Stimulated activated CD4-positive, alpha-beta T cell treated with anti-CD3 and anti-CD28 coated beads, Interleukin-4, amount 100 ng/mL, for 1 hour (primary cell): ENCODE results near the gene TOMM22.
A peak's percentile ranks its signal among the peaks of the same experiment; 100 is the strongest.
"Not testable (repeated sequence)": the region's sequence is repeated elsewhere in the genome, so short reads cannot be mapped to it uniquely, and the experiment has no call there.

Experiments used
- DNase-seq: peaks from one replicate; pipeline ENCODE4 v3.0.0-alpha.2; 2020

Gene TOMM22

DNA sequence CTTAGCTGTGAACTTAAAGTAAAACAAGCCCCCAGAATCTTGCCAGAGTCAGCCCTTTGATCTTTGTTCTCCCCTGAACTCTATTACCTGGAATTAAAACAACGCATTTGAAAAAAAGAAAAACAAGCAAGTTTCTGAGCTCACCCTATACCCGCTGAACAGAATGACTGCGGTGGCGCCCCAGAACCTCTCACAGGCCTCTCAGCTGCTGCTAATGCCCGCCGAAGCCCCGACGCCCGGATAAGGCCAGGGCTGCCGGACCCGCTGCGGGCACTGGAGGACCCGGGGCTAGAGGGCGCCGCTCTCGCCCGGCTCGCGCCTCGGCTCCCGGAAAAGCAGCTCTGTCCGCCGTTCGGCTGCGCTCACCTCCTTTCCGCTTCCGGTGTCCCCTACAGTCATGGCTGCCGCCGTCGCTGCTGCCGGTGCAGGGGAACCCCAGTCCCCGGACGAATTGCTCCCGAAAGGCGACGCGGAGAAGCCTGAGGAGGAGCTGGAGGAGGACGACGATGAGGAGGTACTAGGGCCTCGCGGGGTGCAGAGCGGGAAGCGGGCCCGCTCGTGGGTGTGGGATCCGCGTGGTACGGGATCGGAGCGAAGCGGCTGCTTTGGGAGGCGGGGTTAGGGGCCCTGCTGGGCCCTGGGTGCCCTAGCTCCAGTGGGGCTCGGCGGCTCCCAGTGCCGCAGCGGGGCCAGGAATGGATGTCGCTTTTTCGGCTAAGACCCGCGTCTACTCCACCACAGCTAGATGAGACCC lies at the start of gene TOMM22:
TOMM22 (plus strand) TSS at position 376 of the 754 bp plus-strand sequence; CDS start at position 398, 22 bp downstream.
- peak; percentile 83 for DNase-seq

DNA sequence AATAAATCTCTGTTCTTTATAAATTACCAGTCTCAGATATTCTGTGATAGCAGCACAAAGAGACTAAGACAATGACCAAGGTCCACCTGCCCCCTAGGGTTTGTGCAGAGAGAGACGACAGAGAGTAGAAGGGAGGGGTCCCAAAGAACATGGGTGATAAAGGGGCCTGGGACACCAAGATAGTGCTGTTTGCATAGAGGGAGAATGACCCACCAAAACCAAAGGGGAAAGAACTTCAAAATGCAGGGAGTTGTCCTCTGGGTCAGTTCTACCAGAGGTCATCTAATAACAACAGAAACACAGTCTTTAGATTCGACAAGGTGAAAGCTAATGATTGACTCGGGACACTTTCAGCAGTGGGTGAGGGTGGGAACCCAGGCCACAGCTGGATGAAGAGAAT lies 49.2 kb upstream of the TOMM22 start:
- DNase-seq = no peak

DNA sequence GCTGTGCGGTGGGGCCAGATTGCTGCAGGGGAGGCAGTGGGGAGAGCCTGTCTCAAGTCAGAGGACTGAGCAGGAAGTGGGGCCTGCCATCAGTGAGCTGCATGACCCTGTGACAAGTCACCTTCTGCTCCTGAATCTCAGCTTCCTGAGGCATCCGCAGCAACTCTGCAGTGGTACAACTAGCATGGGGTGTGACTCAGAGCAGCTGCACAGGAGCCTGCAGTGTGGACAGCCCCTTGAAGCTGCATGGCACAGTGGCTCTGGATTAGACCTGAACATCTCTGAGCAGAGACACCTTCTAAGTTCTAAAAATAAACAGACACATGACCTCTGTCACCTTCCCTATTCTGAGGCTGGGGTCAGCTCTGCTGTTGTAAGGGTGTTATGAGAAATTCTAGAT lies 43.5 kb upstream of the TOMM22 start:
- no peak for DNase-seq

- no peak for DNase-seq
These were observed 43.0 kb upstream of the TOMM22 start for GRCh38 chr22:38638728-38639127.

- DNase-seq = no peak
These were observed 40.2 kb upstream of the TOMM22 start for GRCh38 chr22:38641476-38642040.

- not testable (repeated sequence) for DNase-seq
These were observed 37.5 kb upstream of the TOMM22 start for GRCh38 chr22:38644245-38644644.

DNA sequence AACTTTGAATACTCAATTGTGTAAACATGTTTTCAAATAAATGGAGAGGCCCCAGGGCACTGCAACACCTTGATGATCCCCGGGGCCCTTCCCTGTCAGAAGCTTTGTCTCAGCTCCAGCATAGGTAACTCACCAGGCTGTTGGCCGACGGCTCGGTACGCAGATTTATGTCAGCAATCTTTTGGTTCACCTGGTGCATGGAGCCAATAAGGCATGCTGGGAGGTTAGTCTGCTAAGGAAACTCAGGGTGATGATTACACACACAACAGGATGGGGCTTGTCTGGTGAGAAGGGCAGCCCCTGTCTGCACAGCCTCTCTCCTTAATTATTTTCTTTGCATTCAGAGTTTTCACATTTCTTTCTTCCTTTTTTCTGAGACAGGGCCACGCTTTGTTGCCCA lies 36.3 kb upstream of the TOMM22 start:
- DNase-seq = no peak

DNA sequence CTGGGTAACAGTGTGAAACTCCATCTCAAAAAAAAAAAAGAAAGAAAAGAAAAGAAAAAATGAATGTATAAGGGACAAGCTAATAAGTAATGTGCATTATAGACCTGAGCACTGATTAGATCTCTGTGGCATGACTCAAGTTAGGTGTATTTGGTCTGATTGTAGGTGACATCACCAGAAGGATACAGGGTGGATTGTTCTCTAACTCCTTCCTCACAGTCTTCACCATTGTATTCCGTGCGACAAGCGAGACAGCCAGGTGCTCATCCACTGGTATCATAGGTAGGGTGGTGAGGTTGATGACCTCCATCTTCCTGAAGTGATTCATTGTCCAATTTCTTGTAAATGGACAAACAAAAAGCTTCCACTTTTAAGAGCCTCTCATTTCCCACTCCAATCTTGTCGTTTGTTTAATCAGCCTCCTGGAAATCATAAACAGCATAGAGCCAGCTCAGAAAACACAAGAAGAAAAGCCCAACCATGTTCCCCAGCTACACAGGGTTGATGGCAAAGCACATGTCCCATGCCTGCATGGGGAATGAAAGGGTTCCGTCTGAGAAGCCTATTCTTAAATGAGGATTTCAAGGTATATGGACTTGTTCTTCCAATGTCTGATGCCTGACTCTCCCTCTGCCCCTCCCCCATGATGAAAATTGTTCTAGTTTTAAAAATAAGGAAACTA lies 31.8 kb upstream of the TOMM22 start:
- DNase-seq = no peak

GRCh38 chr22:38652859-38653258 lies 28.9 kb upstream of the TOMM22 start:
- DNase-seq = no peak

DNA sequence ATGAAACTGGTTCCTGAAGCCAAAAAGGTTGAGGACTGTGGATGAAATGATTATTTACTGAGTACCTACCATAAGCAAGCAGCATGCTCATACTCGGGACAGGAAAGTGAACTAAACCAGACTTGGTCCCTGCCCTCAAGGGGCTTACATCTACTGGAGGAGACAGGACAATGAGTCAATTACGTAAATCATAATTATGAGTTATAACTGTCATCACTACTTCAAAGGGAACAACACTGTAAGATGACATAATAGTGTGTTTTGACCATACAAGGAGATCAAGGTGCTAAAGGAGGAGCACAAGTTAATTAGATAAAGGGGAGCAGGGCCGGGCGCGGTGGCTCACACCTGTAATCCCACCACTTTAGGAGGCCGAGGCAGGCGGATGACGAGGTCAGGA lies 28.0 kb upstream of the TOMM22 start:
- DNase-seq = no peak

DNA sequence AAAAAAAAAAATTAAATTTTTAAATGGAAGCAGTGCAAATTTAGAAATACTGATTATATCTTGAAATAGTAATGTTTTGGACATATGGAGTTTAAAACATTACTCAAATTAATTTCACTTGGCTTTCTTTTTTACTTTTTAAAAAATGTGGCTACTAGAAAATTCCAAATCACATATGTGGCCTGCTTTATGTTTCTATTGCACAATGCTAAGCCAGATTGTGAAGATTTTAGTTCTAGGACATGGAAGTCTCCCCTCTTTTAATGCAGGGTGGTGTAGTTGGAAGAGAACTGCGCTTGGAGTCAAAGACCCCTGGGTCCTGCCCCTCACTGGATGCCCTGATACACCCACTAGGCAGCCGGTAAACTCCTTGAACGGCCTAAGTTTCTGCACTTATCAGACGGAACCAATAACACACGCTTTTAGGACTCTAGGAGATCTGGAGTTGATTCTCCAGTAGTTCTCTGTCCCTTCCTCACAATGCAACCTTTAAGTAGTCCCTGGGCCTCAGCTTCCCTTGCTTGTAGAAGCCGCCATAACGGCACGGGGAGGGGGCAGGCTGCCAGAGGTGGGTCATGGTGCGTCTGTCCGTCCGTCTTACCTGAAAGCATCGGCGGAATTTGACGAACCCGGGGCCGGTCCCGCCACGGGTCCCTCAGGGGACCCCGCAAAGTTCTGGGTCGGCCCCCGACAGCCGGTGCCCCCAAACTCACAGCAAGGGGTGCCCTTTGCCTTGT lies 26.1 kb upstream of the TOMM22 start:
- DNase-seq = no peak

GRCh38 chr22:38656256-38657044 lies 25.3 kb upstream of the TOMM22 start, which contains the start of the genes CBY1 and FAM227A:
TSS of gene CBY1 (plus strand) at chr22:38656638. CDS start at chr22:38668055, 11,417 bp downstream.
TSS of gene FAM227A (minus strand) at chr22:38656392. CDS start at chr22:38650168, 6,224 bp downstream.
- peak; percentile 82 for DNase-seq

DNA sequence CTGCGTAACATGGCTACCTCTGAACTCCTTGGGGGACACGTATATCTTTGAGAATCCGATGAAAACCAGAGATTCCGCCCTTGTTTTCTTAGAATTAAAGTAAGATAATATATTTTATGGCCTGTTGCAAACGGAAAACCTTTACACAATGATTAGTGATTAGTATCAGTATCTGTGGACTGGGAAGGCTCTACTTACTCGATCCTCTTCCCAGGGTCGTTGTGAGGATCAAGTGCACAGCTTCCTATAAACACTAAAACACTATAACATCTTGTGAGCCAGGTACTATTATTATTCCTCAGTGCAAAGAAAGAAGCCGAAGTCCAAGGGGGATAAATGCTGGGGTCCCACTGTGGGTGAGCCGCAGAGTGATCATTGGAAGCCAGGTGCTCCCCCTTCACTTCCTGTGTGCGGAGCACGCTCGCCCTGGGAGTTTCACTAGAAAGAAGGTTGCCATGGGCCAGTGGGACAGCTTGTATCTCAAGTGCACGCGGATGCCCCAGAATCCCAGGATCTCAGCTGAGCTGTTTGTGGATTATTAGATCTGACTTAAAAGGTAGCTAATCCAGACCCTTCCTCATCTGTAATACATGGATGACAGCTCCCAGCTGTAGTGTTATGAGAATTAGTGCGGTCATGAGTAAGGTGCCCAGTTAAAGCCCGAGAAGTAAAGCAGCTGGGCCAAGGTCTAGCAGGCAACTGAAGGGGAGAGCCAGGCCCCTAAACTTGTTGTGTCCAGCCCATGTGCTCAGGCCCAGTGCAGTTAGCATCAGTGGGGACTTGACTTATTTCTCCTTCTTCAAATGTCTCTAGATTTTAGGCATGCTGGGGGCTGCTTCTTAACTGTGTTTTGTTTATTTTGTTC lies 24.5 kb upstream of the TOMM22 start:
- DNase-seq = peak; percentile 22

GRCh38 chr22:38674888-38675287 lies 6.9 kb upstream of the TOMM22 start:
- no peak for DNase-seq

DNA sequence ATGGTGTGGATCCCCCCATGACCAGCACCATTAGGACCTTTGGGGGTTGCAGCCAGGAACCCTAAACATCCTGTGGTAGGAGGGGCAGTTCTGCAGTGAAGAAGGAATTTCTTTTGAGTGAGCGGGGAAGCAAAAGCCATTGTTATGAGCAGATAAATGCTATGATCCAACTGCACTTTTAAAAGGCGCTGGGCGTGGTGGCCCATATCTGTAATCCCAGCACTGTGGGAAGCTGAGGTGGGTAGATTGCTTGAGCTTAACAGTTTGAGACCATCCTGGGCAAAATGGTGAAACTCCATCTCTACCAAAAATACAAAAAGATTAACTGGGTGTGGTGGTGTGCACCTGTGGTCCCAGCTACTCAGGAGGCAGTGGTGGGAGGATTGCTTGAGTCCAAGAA lies 5.9 kb upstream of the TOMM22 start:
- DNase-seq = no peak

DNA sequence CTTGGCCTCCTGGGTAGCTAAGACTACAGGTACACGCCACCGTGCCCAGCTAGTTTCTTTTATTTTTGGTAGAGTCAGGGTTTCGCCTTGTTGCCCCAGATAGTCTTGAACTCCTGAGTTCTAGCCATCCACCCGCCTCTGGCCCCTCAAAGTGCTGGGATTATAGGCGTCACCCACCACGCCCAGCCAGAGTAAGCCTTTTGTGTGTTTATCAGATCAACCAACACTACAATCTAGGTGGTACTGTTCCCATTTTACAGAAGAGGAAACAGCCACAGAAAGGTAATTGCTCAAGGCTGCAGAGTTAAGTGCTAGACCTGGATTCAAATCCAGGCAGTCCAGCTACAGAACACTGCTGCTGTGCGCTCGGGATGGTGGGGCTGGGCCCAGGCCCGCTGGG lies 3.1 kb downstream of the TOMM22 start:
- no peak for DNase-seq

- DNase-seq = no peak
These were observed 4.0 kb downstream of the TOMM22 start for GRCh38 chr22:38685761-38686160.

- no peak for DNase-seq
These were observed 7.9 kb downstream of the TOMM22 start for GRCh38 chr22:38689651-38690050.

DNA sequence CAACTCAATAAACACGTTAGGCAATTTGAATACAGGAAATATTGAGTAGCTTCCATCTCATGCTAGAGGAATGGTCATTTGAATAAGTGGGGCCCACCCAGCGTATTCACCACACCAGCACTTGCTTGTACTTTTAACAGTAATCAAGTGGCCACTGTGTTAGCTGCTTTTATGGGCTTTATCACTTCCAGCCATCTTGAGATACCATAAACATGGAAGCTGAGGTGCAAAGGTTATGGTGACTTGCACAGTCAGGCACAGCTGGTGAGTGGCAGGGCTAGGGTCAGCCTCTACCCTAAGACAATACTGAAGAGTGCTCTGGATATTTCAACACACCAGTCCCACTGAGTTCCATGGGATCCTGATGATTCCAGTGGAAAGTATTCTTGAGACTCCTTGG lies 12.3 kb downstream of the TOMM22 start:
- DNase-seq = no peak

GRCh38 chr22:38694940-38695339 lies 13.2 kb downstream of the TOMM22 start:
- no peak for DNase-seq
